Effector memory CD8-positive, alpha-beta T cell (primary cell): ENCODE measurements around the gene SMPDL3A.

ENCODE experiments used
- ATAC-seq: fragments of 150-1000 bp; cut with Tn5 transposase; replicated peaks from 2 replicates; pipeline ENCODE4 v1.10.0; 2021; ENCODE audit warnings: mild to moderate bottlenecking, moderate library complexity
- DNase-seq, 3 experiments: peaks; one replicate each; pipeline ENCODE4 v3.0.0; 2021
- H3K27ac Mint-ChIP-seq, 2 donors: one replicate each; pipeline ENCODE4 v1.8.0; 2022; ENCODE audit warnings: mild to moderate bottlenecking in 2 of 2, mixed read lengths in 2 of 2, moderate library complexity in 2 of 2
- H3K27me3 Mint-ChIP-seq, 2 donors: one replicate each; pipeline ENCODE4 v1.8.0; 2022; ENCODE audit warnings: mixed read lengths in 2 of 2
- H3K36me3 Mint-ChIP-seq: one replicate; pipeline ENCODE4 v1.8.0; 2022; ENCODE audit warnings: mild to moderate bottlenecking, moderate library complexity, mixed read lengths; ENCODE audit not compliant: insufficient read depth
- H3K4me1 Mint-ChIP-seq, 2 donors: one replicate each; pipeline ENCODE4 v1.8.0; 2022; ENCODE audit warnings: low read depth in 2 of 2, mixed read lengths in 2 of 2
- H3K4me3 Mint-ChIP-seq, 2 donors: one replicate each; pipeline ENCODE4 v1.8.0; 2022; ENCODE audit warnings: mild to moderate bottlenecking in 2 of 2, mixed read lengths in 2 of 2, moderate library complexity in 2 of 2
- H3K9me3 Mint-ChIP-seq, 2 donors: one replicate each; pipeline ENCODE4 v1.8.0; 2022; ENCODE audit warnings: mixed read lengths in 2 of 2

The SMPDL3A gene

DNA sequence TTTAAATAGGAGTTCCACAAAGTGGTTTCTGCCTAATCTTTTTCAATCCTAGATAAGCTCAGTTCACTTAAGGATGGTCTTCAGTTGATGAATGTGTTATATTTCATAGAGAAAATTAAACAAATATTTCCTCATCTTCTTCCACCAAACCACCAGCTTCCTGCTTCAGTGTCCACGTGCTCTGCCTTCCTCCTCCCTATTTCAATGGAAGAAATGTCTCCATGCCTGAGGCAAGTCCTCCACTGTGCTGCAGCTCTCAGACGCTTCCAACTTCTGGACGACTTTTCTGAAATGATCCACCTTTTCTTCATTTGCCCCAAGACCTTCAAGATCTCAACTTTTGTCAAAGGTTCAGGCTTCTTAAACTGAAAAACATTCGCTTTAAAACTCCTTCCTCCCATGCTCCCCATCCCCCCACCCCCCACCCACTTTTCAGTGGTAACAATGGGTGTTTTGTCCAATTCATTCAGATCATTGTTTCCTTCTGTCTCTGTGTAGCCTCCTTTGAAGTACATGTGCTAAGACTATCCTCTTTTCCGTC lies 34.8 kb upstream of the SMPDL3A start:
- Mint-ChIP-seq H3K4me3 (no peak overlapping the region), H3K4me1 (peaks cover 6 to 8% of the 10 kb centered on the region in 2 donors), H3K27me3 (no peaks in the 10 kb centered on the region), H3K27ac (no peak overlapping the region), H3K36me3 (no peaks in the 10 kb centered on the region), H3K9me3 (no peaks in the 10 kb centered on the region)
- ATAC-seq (no peak), DNase-seq (no peak)

DNA sequence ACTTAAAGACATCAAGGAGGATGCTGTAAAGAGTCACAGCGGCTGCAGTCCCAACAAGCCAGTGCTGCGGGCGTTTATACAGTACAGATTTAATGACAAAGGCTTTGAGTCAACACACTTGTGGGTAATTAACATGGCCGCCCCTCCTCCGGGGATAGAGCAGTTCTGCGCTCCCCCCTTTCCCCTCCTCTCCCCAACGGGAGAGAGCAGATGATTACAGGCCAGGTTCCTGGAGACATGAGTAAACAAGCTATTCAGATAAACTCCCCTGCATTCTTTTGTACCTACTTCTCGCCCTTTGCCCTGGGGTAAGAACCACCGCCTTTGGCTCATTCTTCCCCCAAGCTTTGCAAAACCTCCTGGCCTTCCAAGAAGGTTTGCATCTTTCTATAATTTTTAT lies 33.2 kb upstream of the SMPDL3A start:
- Mint-ChIP-seq H3K4me3 (no peak overlapping the region), H3K36me3 (no peaks in the 10 kb centered on the region), H3K9me3 (no peaks in the 10 kb centered on the region), H3K4me1 (peaks cover 6 to 8% of the 10 kb centered on the region in 2 donors), H3K27ac (no peak overlapping the region), H3K27me3 (no peaks in the 10 kb centered on the region)
- ATAC-seq (no peak), DNase-seq (no peak)

DNA sequence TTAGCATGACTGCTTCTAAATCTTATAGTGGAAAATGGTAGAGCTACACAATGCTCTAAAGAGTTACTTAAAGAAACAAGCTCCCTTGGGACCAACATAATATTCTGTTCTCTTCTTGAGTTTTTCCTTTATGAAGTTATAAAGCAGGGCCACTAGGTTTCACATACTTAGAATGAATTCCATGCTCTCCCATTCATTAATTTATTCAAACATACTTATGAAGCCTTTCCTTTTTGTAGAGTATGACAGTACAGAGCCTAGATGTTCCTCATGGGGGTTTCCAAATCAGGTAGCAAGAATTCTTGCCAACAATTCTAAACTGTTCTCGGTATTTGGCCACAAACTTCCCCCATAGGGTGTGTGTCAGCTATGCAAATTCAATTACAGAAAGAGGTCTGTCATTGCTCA lies 30.1 kb upstream of the SMPDL3A start:
- Mint-ChIP-seq H3K27me3 (no peaks in the 10 kb centered on the region), H3K27ac (no peak overlapping the region), H3K4me3 (no peak overlapping the region), H3K4me1 (no peaks in the 10 kb centered on the region), H3K9me3 (no peaks in the 10 kb centered on the region), H3K36me3 (no peaks in the 10 kb centered on the region)
- no peak for ATAC-seq
- no peak for DNase-seq

DNA sequence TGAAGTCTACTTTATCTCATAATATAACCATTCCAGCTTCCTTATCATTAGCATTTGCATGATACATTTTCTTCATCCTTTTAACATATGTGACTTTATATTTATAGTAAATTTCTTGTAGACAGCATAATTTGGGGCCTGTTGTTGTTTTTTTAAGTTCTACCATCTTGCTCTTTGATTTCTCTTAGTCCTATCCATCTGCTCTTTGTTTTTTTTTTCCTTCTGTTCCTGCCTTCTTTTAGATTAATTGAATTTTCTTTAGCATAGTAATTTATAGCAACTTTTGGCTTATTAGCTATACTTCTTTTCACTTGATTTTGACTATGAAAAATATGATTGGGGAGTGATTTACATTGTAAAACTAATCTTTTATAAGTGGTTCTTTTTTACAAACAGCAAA lies 28.7 kb upstream of the SMPDL3A start:
- Mint-ChIP-seq H3K4me1 (no peaks in the 10 kb centered on the region), H3K4me3 (no peak overlapping the region), H3K9me3 (no peaks in the 10 kb centered on the region), H3K27ac (no peak overlapping the region), H3K27me3 (no peaks in the 10 kb centered on the region), H3K36me3 (no peaks in the 10 kb centered on the region)
- no peak for ATAC-seq
- DNase-seq: no peak

- ATAC-seq (no peak), DNase-seq (no peak)
- H3K36me3 Mint-ChIP-seq: no peaks in the 10 kb centered on the region
- no peak overlapping the region for H3K4me3 Mint-ChIP-seq
- peaks cover 0 to 2% of the 10 kb centered on the region in 2 donors for H3K9me3 Mint-ChIP-seq
- no peak overlapping the region for H3K27ac Mint-ChIP-seq
- no peaks in the 10 kb centered on the region for H3K4me1 Mint-ChIP-seq
- no peaks in the 10 kb centered on the region for H3K27me3 Mint-ChIP-seq
Measured at GRCh38 chr6:122766256-122766655, 22.8 kb upstream of the SMPDL3A start.

GRCh38 chr6:122770835-122771601 lies 18.0 kb upstream of the SMPDL3A start:
- Mint-ChIP-seq H3K27ac (no peak overlapping the region), H3K4me1 (no peaks in the 10 kb centered on the region), H3K4me3 (no peak overlapping the region), H3K9me3 (no peaks in the 10 kb centered on the region), H3K27me3 (no peaks in the 10 kb centered on the region), H3K36me3 (no peaks in the 10 kb centered on the region)
- no peak for ATAC-seq
- DNase-seq: no peak

DNA sequence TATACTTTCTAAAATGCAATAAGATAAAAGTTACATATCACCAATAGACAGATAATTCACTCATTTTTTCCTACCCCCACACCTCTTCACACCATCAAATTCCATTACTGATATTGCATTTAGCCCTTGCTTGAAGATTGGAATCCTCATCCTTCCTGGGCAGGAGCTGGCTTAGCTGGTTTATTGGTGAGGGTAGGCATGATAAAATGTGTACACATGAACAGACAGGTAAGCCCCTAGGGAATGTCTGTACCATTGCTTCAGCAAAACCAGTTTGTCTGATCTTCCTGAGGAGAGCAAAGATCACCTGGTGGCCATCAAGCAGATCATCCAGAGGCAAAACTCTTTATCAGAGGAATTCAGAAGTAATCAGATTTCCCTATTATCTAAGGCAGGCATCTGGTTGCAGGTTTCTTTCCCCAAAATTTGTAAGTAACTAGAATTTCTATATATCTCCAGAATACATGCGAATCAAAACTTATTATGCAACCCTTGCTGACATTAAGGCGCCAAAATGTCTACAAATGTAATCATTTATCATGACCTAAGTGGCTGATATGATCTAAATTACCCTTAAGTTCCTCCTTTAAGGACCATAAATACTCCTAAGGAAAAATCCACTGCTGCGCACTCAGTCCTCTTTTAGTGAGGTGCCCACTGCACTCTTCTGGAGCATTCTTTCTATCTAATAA lies 16.2 kb upstream of the SMPDL3A start:
- Mint-ChIP-seq H3K27ac (no peak overlapping the region), H3K4me3 (no peak overlapping the region), H3K4me1 (no peaks in the 10 kb centered on the region), H3K27me3 (no peaks in the 10 kb centered on the region), H3K36me3 (no peaks in the 10 kb centered on the region), H3K9me3 (peaks cover 0 to 2% of the 10 kb centered on the region in 2 donors)
- DNase-seq (no peak), ATAC-seq (no peak)

GRCh38 chr6:122775975-122776374 lies 13.1 kb upstream of the SMPDL3A start:
- no peaks in the 10 kb centered on the region for H3K36me3 Mint-ChIP-seq
- H3K27ac Mint-ChIP-seq: no peak overlapping the region
- H3K4me1 Mint-ChIP-seq: no peaks in the 10 kb centered on the region
- no peak overlapping the region for H3K4me3 Mint-ChIP-seq
- peaks cover 0 to 2% of the 10 kb centered on the region in 2 donors for H3K9me3 Mint-ChIP-seq
- ATAC-seq: no peak
- no peak for DNase-seq
- H3K27me3 Mint-ChIP-seq: no peaks in the 10 kb centered on the region

GRCh38 chr6:122778302-122778701 lies 10.8 kb upstream of the SMPDL3A start:
- DNase-seq: no peak
- Mint-ChIP-seq H3K27ac (no peak overlapping the region), H3K4me3 (no peak overlapping the region), H3K36me3 (no peaks in the 10 kb centered on the region), H3K4me1 (no peaks in the 10 kb centered on the region), H3K9me3 (peaks cover 0 to 4% of the 10 kb centered on the region in 2 donors), H3K27me3 (no peaks in the 10 kb centered on the region)
- ATAC-seq: no peak

- ATAC-seq: no peak
- no peaks in the 10 kb centered on the region for H3K4me1 Mint-ChIP-seq
- no peak overlapping the region for H3K27ac Mint-ChIP-seq
- no peaks in the 10 kb centered on the region for H3K36me3 Mint-ChIP-seq
- H3K27me3 Mint-ChIP-seq: no peaks in the 10 kb centered on the region
- peaks cover 0 to 4% of the 10 kb centered on the region in 2 donors for H3K9me3 Mint-ChIP-seq
- no peak for DNase-seq
- no peak overlapping the region for H3K4me3 Mint-ChIP-seq
Measured at GRCh38 chr6:122778985-122779661, 9.9 kb upstream of the SMPDL3A start.

- ATAC-seq: no peak
- H3K4me3 Mint-ChIP-seq: no peak within 1 kb of the TSS
- no peaks in the 10 kb centered on the region for H3K27me3 Mint-ChIP-seq
- no peaks in the 10 kb centered on the region for H3K4me1 Mint-ChIP-seq
- H3K36me3 Mint-ChIP-seq: no peaks in the 10 kb centered on the region
- peaks cover 0 to 4% of the 10 kb centered on the region in 2 donors for H3K9me3 Mint-ChIP-seq
- DNase-seq: no peak
- H3K27ac Mint-ChIP-seq: no peak within 1 kb of the TSS
Measured at GRCh38 chr6:122779667-122780066, 9.4 kb upstream of the SMPDL3A start, which contains the start of gene FABP7. FABP7 (plus strand) TSS chr6:122779716; CDS start chr6:122779795, 79 bp downstream.

DNA sequence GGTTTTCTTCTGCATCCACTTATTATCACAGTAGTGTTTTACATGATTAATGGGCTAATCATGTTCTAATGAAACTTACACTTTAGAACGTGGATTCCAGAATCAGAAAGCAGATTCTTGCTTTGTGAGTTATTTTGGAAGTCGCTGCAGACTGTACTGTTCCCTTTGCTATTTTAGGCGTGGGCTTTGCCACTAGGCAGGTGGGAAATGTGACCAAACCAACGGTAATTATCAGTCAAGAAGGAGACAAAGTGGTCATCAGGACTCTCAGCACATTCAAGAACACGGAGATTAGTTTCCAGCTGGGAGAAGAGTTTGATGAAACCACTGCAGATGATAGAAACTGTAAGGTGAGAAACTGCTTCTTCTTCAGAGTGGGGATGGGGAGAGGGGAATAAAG lies 8.9 kb upstream of the SMPDL3A start:
- Mint-ChIP-seq H3K4me3 (no peak overlapping the region), H3K36me3 (no peaks in the 10 kb centered on the region), H3K9me3 (peaks cover 0 to 4% of the 10 kb centered on the region in 2 donors), H3K27me3 (no peaks in the 10 kb centered on the region), H3K27ac (no peak overlapping the region), H3K4me1 (no peaks in the 10 kb centered on the region)
- ATAC-seq (no peak), DNase-seq (no peak)

DNA sequence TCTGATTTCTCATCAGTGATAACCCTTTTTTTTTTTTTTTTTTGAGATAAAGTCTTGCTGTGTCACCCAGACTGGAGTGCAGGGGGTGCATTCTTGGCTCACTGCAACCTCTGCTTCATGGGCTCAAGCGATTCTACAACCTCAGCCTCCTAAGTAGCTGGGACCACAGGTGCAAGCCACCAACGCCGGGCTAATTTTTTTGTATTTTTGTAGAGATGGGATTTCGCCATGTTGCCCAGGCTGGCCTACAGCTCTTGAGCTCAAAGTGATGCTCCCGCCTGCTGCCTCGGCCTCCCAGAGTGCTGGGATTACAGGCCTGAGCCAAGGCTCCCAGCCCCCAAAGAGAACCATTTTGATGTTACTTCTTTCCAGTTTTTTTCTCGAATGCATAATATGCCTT lies 7.3 kb upstream of the SMPDL3A start:
- Mint-ChIP-seq H3K36me3 (no peaks in the 10 kb centered on the region), H3K27me3 (no peaks in the 10 kb centered on the region), H3K4me3 (no peak overlapping the region), H3K9me3 (peaks cover 0 to 1% of the 10 kb centered on the region in 2 donors), H3K4me1 (no peaks in the 10 kb centered on the region), H3K27ac (no peak overlapping the region)
- ATAC-seq (no peak), DNase-seq (no peak)
